ENCODE data around the gene ANKAR.
A peak's percentile ranks its signal among the peaks of the same experiment; 100 is the strongest.
"Not testable (repeated sequence)": the region's sequence is repeated elsewhere in the genome, so short reads cannot be mapped to it uniquely, and the experiment has no call there.

Gene ANKAR

GRCh38 chr2:189660803-189661147 lies 13.7 kb upstream of the ANKAR start:
- DNase-seq (ENCODE audit: low spot score), result no peak

DNA sequence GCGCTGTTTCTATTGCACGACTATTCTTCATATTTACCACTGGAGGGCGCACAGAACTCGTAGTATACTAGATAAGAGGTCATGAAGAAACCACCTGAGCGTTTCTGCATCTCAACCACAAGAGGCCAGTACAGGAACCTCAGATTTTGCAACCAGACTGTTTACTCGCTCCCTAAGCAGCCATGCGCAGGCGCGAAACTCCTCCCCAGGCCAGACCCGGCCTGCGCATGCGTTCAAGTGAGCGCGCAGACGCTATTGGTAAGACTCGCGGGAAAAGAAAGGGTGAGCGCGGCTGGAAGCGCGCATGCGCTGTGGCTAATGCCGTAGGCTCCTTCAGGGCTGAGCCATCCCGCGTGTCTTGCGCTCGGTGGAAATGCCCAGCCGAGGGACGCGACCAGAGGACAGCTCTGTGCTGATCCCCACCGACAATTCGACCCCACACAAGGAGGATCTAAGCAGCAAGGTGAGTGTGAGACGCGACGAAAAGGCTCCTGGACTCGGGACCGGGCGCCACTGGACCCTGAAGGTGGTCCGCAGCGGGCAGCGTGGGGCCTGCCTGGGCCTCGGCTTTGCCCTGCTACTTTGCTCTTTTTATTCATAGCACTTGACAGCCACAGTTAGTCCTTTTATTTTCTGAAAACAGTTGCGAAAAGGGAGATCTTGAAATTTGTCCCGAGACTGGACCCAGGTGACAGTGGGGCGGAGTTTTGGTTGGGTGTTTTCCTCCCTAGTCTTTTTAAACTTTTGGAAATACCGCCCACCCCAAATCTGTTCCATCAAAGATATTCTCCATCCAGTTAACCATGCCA lies 13.1 kb upstream of the ANKAR start, which contains the start of gene ASNSD1:
TSS of gene ASNSD1 (plus strand) at position 312 of the 809 bp plus-strand sequence. CDS start 4,674 bp downstream, outside the sequence.
- DNase-seq (ENCODE audit: low spot score), result peak; percentile 100

- DNase-seq (ENCODE audit: low spot score), result no peak
Measured at GRCh38 chr2:189661957-189662321, 12.5 kb upstream of the ANKAR start.

- DNase-seq (ENCODE audit: low spot score), result no peak
Measured at GRCh38 chr2:189662669-189663226, 11.7 kb upstream of the ANKAR start.

GRCh38 chr2:189663319-189663718 lies 11.2 kb upstream of the ANKAR start:
- not testable (repeated sequence) for DNase-seq (ENCODE audit: low spot score)

- DNase-seq (ENCODE audit: low spot score), result no peak
Measured at GRCh38 chr2:189669913-189670312, 4.6 kb upstream of the ANKAR start.

- no peak for DNase-seq (ENCODE audit: low spot score)
Measured at GRCh38 chr2:189673661-189674373, 653 bp upstream of the ANKAR start.

GRCh38 chr2:189676471-189676870 lies 2.0 kb downstream of the ANKAR start:
- DNase-seq (ENCODE audit: low spot score), result no peak

DNA sequence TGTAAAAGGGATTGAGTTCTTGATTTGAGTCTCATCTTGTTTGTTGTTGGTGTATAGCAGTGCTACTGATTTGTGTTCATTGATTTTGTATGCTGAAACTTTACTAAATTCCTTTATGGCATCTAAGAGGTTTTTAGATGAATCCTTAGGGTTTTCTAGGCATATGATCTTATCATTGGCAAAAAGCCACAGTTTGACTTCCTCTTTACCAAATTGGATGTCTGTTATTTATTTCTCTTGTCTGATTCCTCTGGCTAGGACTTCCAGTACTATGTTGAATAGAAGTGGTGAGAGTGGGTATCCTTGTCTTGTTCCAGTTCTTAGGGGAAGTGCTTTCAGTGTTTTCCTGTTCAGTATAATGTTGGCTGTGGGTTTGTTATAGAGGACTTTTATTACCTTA lies 4.8 kb downstream of the ANKAR start:
- DNase-seq (ENCODE audit: low spot score), result no peak

DNA sequence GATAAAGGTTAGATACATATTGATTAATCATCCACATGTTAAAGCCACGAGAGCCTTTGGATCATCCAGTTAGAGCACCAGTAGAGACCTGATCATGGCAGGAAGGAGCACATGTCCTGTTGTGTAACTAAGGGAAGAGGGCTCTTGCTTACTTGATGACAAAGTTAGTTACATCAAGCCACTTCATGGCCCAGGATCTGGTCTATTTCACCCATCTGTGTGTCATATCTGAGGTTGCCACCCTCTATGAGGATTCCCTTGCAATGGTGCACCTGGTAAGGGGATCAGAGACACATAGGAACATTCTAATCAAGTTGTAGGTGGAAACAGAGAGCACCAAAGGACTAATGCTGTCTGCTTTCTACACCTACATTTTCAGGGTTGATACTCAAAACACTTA lies 6.7 kb downstream of the ANKAR start:
- DNase-seq (ENCODE audit: low spot score), result no peak

DNA sequence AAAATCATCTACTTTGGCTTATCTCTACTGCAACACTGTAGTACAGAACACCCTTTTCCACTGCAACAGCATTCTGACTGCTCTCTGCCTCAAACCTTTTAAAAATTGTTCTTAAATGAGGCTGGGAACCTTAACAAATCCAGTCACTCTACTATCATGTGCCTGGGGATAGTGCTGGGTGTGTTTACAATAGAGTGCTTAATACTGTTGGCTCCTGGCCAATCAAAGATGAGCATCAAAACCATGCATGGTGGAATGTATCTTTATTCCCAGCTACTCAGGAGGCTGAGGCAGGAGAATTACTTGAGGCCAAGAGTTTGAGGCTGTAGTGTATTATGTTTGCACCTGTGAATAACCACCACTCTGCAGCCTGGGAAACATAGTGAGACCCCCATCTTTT lies 7.4 kb downstream of the ANKAR start:
- DNase-seq (ENCODE audit: low spot score), result no peak

GRCh38 chr2:189683348-189683747 lies 8.9 kb downstream of the ANKAR start:
- DNase-seq (ENCODE audit: low spot score), result no peak

- DNase-seq (ENCODE audit: low spot score), result no peak
Measured at GRCh38 chr2:189684811-189685210, 10.3 kb downstream of the ANKAR start.

GRCh38 chr2:189685540-189686229 lies 11.2 kb downstream of the ANKAR start:
- DNase-seq (ENCODE audit: low spot score), result no peak

DNA sequence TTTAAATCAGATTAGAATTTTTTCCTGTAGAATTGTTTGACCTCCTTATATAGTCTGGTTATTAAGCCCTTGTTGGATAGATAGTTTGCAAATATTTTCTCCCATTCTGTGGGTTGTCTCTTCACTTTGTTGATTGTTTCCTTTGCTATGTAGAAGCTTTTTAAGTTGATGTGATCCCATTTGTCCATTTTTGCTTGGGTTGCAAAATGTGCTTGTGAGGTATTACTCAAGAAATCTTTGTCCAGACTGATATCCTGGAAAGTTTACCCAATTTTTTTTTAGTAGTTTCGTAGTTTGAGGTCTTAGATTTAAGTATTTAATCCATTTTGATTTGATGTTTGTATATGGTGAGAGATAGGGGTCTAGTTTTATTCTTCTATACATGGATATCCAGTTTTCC lies 13.3 kb downstream of the ANKAR start:
- not testable (repeated sequence) for DNase-seq (ENCODE audit: low spot score)

DNA sequence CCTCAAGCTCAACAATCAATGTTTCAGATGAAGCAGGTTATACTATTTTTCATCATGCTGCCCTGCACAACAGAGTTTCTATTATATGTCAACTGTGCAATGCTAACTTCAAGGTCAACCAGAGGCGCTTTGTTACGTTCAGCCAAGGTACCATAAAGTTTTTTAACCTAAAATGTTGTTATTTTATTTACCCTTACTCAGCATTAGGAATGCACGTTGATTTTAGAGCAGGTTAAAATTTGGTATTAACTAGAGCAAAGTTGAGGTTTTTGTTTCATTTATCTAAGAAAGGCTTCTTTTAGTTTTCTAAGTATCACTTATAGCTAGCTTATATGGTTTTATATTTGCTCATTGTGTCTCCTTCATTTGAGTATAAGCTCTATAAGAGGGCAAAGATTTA lies 21.8 kb downstream of the ANKAR start:
- DNase-seq (ENCODE audit: low spot score), result no peak

GRCh38 chr2:189698020-189698887 lies 23.8 kb downstream of the ANKAR start:
- DNase-seq (ENCODE audit: low spot score), result peak; percentile 85

- no peak for DNase-seq (ENCODE audit: low spot score)
Measured at GRCh38 chr2:189700681-189701080, 26.2 kb downstream of the ANKAR start.

DNA sequence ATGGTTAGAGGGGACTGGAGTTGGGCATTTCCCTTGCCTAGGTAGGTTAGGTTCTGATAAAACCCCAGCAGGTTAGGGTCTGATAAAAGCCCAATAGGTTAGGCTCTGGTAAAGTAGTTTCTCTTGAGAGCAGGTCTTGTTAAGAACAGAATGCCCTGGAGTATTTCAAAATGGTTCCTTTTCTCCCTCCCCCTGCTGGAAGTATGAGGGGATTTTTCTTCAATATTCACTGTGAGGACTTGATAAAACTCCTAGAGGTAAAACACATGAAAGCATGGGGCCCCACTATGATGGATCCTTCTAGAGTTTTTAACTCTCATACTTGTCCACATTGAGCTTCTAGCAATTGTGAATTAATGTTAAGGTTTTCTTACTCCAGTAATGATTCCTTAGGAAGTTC lies 27.6 kb downstream of the ANKAR start:
- DNase-seq (ENCODE audit: low spot score), result peak; percentile 18

DNA sequence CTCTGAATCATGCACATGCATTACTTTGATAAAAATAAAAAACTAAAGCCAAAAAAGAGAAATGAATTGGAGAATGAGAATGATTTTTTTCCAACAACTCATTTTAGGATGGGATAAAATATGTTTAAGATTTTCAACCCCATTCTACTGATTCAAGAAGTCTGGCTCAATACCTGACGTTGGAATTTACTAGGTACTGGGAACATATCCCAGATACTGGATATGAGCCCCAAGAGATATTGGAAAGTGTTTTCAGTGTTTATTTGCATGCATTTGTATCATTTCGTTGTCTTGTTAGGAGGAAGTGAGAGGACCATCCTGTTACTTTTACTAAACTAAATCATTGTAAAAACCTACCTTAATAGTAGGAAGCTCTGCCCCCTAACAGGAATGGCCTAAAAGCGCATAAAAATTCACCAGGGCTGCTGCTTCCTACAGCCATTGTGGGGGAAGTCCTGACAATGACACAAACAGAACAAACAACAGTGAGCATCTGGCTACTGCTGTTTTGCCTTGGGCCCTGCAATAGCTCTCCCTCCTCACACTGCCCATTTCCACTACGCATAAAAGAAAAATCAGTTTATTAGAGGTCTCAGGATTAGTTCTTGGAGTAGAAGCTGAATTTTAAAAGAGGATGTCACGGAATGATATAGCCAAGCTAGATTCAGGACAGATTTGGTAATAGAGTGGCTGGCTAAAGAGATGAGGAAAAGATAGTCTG lies 35.2 kb downstream of the ANKAR start:
- DNase-seq (ENCODE audit: low spot score), result no peak

DNA sequence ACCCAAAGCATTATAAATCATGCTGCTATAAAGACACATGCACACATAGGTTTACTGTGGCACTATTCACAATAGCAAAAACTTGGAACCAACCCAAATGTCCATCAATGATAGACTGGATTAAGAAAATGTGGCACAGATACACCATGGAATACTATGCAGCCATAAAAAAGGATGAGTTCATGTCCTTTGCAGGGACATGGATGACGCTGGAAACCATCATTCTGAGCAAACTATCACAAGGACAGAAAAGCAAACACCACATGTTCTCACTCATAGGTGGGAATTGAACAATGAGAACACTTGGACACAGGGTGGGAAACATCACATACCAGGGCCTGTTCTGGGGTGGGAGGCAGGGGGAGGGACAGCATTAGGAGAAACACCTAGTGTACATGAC lies 43.1 kb downstream of the ANKAR start:
- DNase-seq (ENCODE audit: low spot score), result not testable (repeated sequence)

All from hematopoietic multipotent progenitor cell treated with erythropoietin and hydrocortisone succinate and interleukin-3 and kit ligand, for 17 days (in vitro differentiated cells).